Ovary (tissue), 3 donors: Measurements from ENCODE around the gene CHRNA5.

Source experiments
- CTCF ChIP-seq, 3 donors: fragments of 450-650 bp in 2 of 3; fragments of 200-600 bp in 1 of 3; IDR thresholded peaks; one replicate each; pipeline versions ENCODE4 v1.5.1 to v1.8.0; 2016 to 2022; ENCODE audit warnings: antibody characterized with exemption in 3 of 3, mild to moderate bottlenecking in 1 of 3
- EP300 ChIP-seq: sonication (generic); formaldehyde crosslinking; IDR thresholded peaks from one replicate; pipeline ENCODE4 v1.6.1; 2017; ENCODE audit warnings: antibody characterized with exemption
- POLR2A ChIP-seq: fragments of 450-650 bp; IDR thresholded peaks from one replicate; pipeline ENCODE4 v1.6.1; 2017; ENCODE audit warnings: antibody characterized with exemption, mild to moderate bottlenecking, moderate library complexity
- donor health status: DM: no; HTN: no; CAD: no.

- no peak for TF ChIP-seq CTCF (IDR thresholded peaks at IDR 0.05)
- no peak for TF ChIP-seq POLR2A
- TF ChIP-seq EP300, result no peak
These were observed 61.2 kb downstream of the CHRNA5 start for GRCh38 chr15:78626381-78626995.
